GM21367 (cell line): Measurements from ENCODE around the gene MAPK11.

Source experiments
- ATAC-seq: cut with Tn5 transposase; IDR thresholded peaks from one replicate; pipeline ENCODE4 v1.9.1; 2021; ENCODE audit not compliant: unreplicated experiment

MAPK11 gene

GRCh38 chr22:50308597-50308935, 38.4 kb upstream of the MAPK11 start:
- ATAC-seq: no peak

- no peak for ATAC-seq
These were observed 37.9 kb upstream of the MAPK11 start for GRCh38 chr22:50307890-50308596.

DNA sequence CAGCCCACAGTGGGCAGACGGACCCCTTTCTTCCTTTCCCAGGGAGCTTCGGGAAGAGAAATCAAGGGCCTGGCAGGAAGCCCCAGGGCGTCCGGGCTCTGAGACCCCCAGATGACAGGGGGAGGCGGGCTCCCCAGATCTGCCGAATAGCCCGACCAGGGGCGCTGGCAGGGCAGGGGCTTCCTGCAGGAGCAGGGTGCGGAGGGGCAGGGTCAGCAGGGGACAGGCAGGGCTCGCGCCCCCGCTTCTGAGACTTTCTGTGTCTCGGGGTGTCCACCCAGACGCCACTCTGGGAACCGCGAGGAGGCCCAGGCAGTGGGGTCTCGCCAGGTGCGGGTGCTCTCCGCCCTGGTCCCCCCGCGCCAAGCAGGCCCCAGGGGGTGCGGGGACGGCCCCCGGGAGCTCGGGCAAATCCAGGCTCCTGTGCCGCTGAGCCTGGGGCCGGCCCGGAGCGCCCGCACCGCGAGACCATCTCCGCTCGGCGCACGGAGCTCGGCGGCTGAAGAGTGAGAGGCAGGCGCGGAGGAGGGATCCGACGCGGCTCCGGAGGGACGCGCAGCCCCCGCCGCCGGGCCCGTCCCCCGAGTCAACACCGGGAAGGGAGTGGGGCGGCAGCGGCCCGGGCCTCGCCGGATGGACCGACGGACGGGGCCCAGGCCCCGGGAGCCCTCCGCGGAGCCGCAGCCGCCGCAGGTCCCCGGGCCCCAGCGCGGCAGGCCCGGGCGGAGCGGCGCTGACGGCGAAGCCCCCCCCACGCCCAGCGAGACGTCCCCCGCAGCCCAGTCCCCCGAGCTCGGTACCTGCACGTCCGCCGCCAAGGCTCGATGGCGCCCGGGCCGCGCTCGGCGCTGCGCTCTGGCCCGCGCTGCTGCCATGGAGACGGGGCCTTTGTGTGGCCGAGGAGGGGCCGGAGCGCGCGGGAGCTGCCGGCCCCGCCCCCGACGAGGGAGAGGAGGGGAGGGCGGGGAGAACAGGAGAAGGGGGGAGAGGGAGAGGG, 36.9 kb upstream of the MAPK11 start, which contains the start of gene PLXNB2:
PLXNB2 (minus strand) TSS at position 894 of the 997 bp plus-strand sequence. CDS start 17,062 bp downstream, outside the sequence.
- ATAC-seq: no peak

- no peak for ATAC-seq
These were observed 35.9 kb upstream of the MAPK11 start for GRCh38 chr22:50305923-50306566.

- no peak for ATAC-seq
These were observed 35.3 kb upstream of the MAPK11 start for GRCh38 chr22:50305393-50305922.

DNA sequence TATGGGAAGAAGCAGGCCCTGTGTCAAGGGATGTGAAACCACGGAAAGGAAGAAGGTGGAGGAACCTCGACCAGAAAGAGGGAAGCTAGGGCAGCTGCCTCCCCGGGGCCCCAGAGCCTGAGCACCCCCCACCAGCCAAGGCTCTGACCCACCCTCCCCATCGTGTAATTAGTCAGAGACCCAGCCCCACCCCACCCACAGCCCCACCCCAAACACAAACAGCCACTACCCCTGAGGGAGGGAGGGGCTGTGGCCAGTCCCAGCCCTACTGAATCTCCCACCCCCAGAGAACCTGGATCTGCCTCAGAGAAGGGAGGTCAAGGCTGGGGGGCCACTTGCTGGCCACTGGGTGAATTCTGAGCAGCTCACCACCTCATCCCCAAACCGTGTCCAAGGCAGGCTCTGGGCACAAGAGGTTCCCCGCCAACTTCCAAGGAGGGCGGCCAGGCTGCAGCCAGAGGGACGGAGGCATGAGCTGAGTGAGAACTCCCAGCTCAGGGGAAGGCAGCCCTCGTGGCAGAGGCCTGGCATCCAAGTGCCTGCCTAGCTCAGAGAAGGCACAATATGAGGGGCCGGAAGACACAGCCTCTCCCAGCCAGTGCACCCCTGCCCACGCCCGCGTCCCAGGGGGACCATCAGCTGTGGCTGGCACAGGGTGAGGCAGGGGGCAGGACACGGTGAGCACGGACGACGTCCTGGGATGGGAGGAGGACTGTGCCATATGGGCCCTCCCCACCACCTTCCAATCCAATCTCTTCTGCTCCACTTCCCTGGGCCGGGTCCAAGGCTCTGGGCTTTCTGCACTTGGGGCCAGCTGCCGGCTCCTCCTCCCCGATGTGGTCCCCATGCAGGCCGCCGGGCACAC, 34.6 kb upstream of the MAPK11 start:
- no peak for ATAC-seq

GRCh38 chr22:50303848-50304527, 33.8 kb upstream of the MAPK11 start:
- no peak for ATAC-seq

- ATAC-seq: no peak
These were observed 33.3 kb upstream of the MAPK11 start for GRCh38 chr22:50303515-50303847.

GRCh38 chr22:50302564-50302963, 32.4 kb upstream of the MAPK11 start:
- no peak for ATAC-seq

DNA sequence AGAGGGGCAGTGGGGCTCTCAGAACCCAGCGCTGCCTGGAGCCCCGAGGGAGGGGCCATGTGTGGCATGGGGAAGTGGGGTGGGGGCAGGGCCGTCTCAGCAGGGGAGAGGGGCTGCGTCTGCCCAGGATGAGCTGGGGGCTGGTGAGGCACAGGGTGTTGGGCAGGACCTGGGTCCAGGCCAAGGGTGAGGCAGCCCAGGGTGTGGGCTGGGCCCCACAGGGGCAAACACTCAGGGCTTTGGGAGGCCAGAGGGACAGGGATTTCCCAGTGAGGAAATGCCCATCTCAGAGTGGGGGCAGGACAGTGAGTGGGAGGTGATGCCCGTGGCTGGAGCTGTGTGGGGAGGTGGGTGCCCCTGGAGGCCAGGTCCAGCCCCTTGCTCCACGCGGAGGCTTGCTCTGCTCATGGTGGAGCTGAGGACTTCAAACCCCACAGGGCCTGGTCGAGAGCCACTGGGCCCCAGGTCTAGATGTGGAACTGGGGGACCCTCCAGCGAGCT, 31.9 kb upstream of the MAPK11 start:
- ATAC-seq: no peak

DNA sequence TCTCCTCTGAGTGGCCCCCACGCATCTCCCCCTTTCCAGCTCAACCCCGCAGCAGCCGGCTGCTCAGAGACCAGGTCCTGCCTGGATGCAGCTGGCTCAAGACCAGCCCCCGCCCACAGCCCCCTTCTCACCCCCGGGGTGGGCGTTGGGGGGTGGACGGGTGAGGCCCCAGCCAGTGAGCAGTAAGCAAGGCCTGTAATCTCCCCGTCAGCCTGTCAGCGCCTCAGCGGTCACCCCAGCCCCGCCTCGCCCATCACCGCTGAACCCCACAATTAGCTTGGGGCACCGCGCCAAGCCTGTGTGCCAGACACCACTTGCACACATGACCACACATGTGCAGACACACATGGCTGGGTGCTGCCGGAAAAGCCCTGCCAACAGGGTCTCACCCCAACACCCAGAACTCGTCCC, 31.4 kb upstream of the MAPK11 start:
- no peak for ATAC-seq

- no peak for ATAC-seq
These were observed 30.6 kb upstream of the MAPK11 start for GRCh38 chr22:50300620-50301257.

GRCh38 chr22:50299785-50300619, 29.8 kb upstream of the MAPK11 start:
- no peak for ATAC-seq

GRCh38 chr22:50298937-50299784, 29.0 kb upstream of the MAPK11 start:
- no peak for ATAC-seq

GRCh38 chr22:50298266-50298637, 28.1 kb upstream of the MAPK11 start:
- no peak for ATAC-seq

DNA sequence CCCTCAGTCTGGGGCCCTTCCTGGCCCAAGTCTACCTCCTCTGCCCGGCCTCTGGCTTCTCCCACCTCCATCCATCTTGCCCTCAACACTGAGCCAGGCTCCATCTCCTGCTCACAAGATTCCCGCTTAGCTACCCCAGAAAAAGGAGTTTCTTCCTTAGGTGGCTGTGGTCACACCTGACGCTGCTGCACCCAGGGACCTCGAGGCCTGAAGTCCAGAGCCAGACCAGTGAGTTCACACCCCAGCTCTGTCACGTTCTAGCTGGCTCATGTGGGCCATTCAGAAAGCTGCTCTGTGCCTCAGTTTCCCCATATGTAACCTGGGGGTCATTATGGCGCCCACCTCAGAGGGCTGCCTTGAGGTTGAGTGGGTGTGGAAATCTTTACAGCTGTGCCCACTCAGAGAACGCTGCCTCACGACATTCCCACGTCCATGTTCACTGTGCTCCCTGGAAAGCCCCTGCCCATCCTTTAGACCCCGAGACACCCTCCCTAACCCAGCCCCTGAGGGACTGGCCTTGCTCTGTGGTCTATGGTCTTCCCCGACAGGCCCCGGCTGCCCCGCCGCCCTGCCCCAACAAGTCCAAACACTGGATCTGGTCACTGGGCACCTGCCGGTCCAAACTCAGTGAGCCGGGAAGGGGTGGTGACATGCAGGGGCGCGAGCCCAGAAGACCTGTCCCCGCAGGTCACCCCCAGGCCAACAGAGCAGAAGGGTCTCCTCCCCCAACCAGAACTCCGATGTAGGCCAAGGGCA, 27.5 kb upstream of the MAPK11 start:
- ATAC-seq: no peak
